Activated T-helper 2 cell treated with anti-CD3 and anti-CD28 coated beads, Interferon-gamma antibody, Interleukin-2, Interleukin-4, amounts not matched to agents 10 μg/mL and 5 μg/mL and 100 μg/mL, durations not matched to agents 14 hours and 24 hours and 36 hours (primary cell): ENCODE results near the gene ADCY9. TPM values are rescaled to one million over a fixed set of nuclear protein-coding genes. Genes with fewer than 3 reads are reported as not detected.
"Not testable (repeated sequence)": the region's sequence is repeated elsewhere in the genome, so short reads cannot be mapped to it uniquely, and the experiment has no call there.

Source experiments
- DNase-seq: peaks from one replicate; pipeline ENCODE4 v3.0.0; 2021; ENCODE audit warnings: low spot score
- H3K27ac Mint-ChIP-seq: one replicate; pipeline ENCODE4 v1.8.0; 2021; ENCODE audit warnings: mixed read lengths
- H3K27me3 Mint-ChIP-seq: one replicate; pipeline ENCODE4 v1.8.0; 2021; ENCODE audit warnings: low read depth, mixed read lengths
- H3K36me3 Mint-ChIP-seq: one replicate; pipeline ENCODE4 v1.8.0; 2021; ENCODE audit warnings: low read depth, mixed read lengths
- H3K4me1 Mint-ChIP-seq: one replicate; pipeline ENCODE4 v1.8.0; 2021; ENCODE audit warnings: low read depth, mixed read lengths
- H3K4me3 Mint-ChIP-seq: one replicate; pipeline ENCODE4 v1.8.0; 2021; ENCODE audit warnings: low read depth, mild to moderate bottlenecking, moderate library complexity, mixed read lengths
- H3K9me3 Mint-ChIP-seq: one replicate; pipeline ENCODE4 v1.8.0; 2021; ENCODE audit warnings: mixed read lengths
- intact Hi-C: fragments of 100-400 bp; cut with micrococcal nuclease; formaldehyde crosslinking; loops from one replicate; pipeline ENCODE4 v1.15.1; 2023
- total RNA-seq: library from RNA; stranded (reverse); gene quantifications from 2 replicates; pipeline ENCODE4 v1.2.3, GENCODE V29; 2022

Gene ADCY9
- total RNA-seq, 1 donor from 2014 or later, result 7.7 TPM

GRCh38 chr16:4086153-4086552 lies 30.1 kb downstream of the ADCY9 start:
- no peak overlapping the region for H3K4me3 Mint-ChIP-seq
- H3K9me3 Mint-ChIP-seq, result peaks cover 4% of the 10 kb centered on the region
- intact Hi-C loops, result no loop called here
- no peaks in the 10 kb centered on the region for H3K36me3 Mint-ChIP-seq
- H3K27ac Mint-ChIP-seq, result no peak overlapping the region
- H3K4me1 Mint-ChIP-seq, result peaks cover 16% of the 10 kb centered on the region
- no peaks in the 10 kb centered on the region for H3K27me3 Mint-ChIP-seq
- DNase-seq, result no peak

DNA sequence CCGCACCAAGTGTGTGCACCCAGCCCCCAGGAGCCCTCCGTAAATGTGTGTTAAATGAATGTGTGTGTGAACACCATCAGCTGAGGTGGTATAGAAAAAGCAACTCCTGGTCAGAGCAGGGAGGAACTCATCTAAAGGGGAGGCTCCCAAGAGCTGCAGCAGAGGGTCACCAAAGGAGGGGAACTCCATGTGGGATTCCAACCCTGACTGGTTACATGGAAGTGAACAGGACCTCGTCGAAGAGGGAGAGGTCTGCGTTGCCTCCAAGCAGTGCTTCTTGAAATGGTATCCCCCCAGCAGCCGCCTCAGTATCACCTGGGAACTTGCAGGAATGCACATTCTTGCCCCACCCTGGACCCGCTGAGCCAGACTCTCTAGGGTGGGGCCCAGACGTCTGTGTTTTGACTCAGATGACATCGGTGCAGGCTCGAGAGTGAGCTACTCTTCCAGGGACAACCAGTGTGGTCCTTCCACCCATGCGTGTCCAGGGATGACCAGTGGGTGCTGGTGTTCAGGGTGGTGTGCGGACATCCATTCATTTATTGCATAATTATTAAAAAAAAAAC lies 30.8 kb downstream of the ADCY9 start:
- no peaks in the 10 kb centered on the region for H3K36me3 Mint-ChIP-seq
- H3K4me1 Mint-ChIP-seq, result peaks cover 21% of the 10 kb centered on the region
- intact Hi-C loops, result no loop called here
- H3K4me3 Mint-ChIP-seq, result no peak overlapping the region
- no peaks in the 10 kb centered on the region for H3K27me3 Mint-ChIP-seq
- peaks cover 4% of the 10 kb centered on the region for H3K9me3 Mint-ChIP-seq
- H3K27ac Mint-ChIP-seq, result no peak overlapping the region
- no peak for DNase-seq

DNA sequence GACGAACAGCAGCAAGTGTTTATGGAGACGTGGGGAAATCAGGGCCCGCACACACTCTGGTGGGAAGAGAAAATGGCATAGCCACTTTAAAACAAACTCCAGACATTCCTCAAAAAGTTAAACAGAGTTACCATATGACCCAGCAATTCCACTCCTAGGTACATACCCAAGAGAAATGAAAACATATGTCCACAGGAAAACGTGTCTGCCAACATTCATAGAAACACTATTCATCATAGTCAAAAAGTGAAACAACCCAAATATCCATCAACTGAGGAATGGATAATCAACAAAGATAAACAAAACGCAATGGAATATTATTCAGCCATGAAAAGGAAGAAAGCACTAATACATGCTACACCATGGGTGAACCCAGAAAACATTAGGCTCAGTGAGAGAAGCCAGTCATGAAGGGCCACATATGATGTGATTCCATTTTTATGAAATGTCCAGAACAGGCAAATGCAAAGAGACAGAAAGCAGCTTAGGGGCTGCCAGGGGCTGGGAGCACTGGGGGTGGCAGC lies 32.8 kb downstream of the ADCY9 start:
- peaks cover 4% of the 10 kb centered on the region for H3K9me3 Mint-ChIP-seq
- no peaks in the 10 kb centered on the region for H3K27me3 Mint-ChIP-seq
- no peak overlapping the region for H3K27ac Mint-ChIP-seq
- no peak for DNase-seq
- H3K4me3 Mint-ChIP-seq, result no peak overlapping the region
- intact Hi-C loops, result no loop called here
- H3K36me3 Mint-ChIP-seq, result peaks cover 4% of the 10 kb centered on the region
- H3K4me1 Mint-ChIP-seq, result peaks cover 21% of the 10 kb centered on the region

GRCh38 chr16:4082474-4083044 lies 33.7 kb downstream of the ADCY9 start:
- no peaks in the 10 kb centered on the region for H3K27me3 Mint-ChIP-seq
- DNase-seq, result no peak
- H3K36me3 Mint-ChIP-seq, result peaks cover 4% of the 10 kb centered on the region
- H3K27ac Mint-ChIP-seq, result no peak overlapping the region
- H3K4me3 Mint-ChIP-seq, result no peak overlapping the region
- peaks cover 21% of the 10 kb centered on the region for H3K4me1 Mint-ChIP-seq
- peaks cover 4% of the 10 kb centered on the region for H3K9me3 Mint-ChIP-seq
- intact Hi-C loops, result no loop called here

GRCh38 chr16:4081521-4082021 lies 34.7 kb downstream of the ADCY9 start:
- Mint-ChIP-seq H3K27me3 (no peaks in the 10 kb centered on the region), H3K36me3 (peaks cover 4% of the 10 kb centered on the region), H3K9me3 (peaks cover 4% of the 10 kb centered on the region), H3K27ac (no peak overlapping the region), H3K4me3 (peak overlapping the region; percentile 26), H3K4me1 (peaks cover 25% of the 10 kb centered on the region)
- intact Hi-C loops, result no loop called here
- DNase-seq, result no peak

DNA sequence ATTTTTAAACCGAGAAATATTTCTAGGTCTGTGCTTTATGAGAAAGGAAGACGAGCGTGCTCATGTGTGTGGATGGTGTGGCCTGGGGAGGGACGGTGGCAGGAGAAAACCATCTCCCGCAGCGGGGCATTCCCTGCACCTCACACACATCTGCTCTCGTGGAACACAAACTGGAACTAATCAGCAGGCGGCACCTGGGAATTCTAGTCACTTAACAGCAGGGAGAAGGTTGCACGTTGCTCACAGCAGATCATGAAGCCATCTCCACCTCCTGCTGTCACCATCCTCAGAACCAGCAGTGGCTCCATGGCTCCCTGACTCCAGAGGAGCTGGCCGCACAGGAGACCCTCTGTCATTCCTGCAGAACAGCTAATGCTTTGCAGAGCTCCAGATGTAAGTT lies 35.2 kb downstream of the ADCY9 start:
- H3K27ac Mint-ChIP-seq, result no peak overlapping the region
- peaks cover 4% of the 10 kb centered on the region for H3K9me3 Mint-ChIP-seq
- no peak for DNase-seq
- H3K36me3 Mint-ChIP-seq, result peaks cover 4% of the 10 kb centered on the region
- peaks cover 25% of the 10 kb centered on the region for H3K4me1 Mint-ChIP-seq
- intact Hi-C loops, result no loop called here
- no peak overlapping the region for H3K4me3 Mint-ChIP-seq
- H3K27me3 Mint-ChIP-seq, result no peaks in the 10 kb centered on the region

DNA sequence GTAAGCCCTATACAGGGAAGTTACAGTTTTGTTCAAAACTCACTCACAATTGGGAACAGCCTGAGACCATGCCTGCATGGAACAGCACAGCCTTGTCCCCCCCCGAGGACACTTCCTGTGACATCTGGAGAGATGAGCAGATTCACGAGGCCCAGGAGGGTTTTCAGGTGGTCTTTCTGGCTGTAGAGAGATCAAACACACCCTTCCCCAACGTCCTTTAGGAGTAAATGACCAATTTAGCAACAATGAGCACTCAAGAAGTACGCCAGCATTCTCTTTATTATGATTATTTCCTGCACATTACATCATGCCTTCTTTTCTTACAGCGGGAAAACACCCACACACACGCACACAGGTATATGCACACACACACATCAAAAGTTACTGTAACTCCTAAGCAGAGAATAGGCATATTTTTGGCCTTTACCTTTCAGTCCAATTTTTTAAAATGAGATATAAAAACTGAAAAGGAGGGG lies 39.0 kb downstream of the ADCY9 start:
- intact Hi-C loops, result no loop called here
- H3K4me1 Mint-ChIP-seq, result peaks cover 17% of the 10 kb centered on the region

GRCh38 chr16:4075534-4075933 lies 40.7 kb downstream of the ADCY9 start:
- Mint-ChIP-seq H3K27me3 (no peaks in the 10 kb centered on the region), H3K9me3 (no peaks in the 10 kb centered on the region), H3K36me3 (peaks cover 4% of the 10 kb centered on the region), H3K4me3 (no peak overlapping the region), H3K4me1 (peaks cover 4% of the 10 kb centered on the region), H3K27ac (no peak overlapping the region)
- no peak for DNase-seq
- intact Hi-C loops, result no loop called here

More for the DNA sequence above, 39.0 kb downstream of the ADCY9 start:
- no peak for DNase-seq
- no peak overlapping the region for H3K27ac Mint-ChIP-seq
- no peak overlapping the region for H3K4me3 Mint-ChIP-seq
- no peaks in the 10 kb centered on the region for H3K9me3 Mint-ChIP-seq
- peaks cover 4% of the 10 kb centered on the region for H3K36me3 Mint-ChIP-seq
- no peaks in the 10 kb centered on the region for H3K27me3 Mint-ChIP-seq

DNA sequence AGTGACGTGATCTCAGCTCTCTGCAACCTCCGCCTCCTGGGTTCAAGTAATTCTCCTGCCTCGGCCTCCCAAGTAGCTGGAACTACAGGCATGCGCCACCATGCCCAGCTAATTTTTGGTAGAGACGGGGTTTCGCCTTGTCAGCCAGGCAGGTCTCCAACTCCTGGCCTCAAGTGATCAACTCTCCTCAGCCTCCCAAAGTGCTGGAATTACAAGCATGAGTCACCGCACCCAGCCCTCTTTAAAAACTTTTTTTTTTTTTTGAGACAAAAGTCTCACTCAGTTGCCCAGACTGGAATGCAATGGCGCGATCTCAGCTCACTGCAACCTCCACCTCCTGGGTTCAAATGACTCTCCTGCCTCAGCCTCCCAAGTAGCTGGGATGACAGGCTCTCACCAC lies 43.1 kb downstream of the ADCY9 start:
- H3K4me1 Mint-ChIP-seq, H3K9me3 Mint-ChIP-seq, intact Hi-C loops: not testable (repeated sequence)

GRCh38 chr16:4071686-4072561 lies 44.3 kb downstream of the ADCY9 start:
- Mint-ChIP-seq H3K36me3 (no peaks in the 10 kb centered on the region), H3K4me3 (no peak overlapping the region), H3K9me3 (no peaks in the 10 kb centered on the region), H3K27me3 (peaks cover 2% of the 10 kb centered on the region), H3K27ac (no peak overlapping the region), H3K4me1 (no peaks in the 10 kb centered on the region)
- intact Hi-C loops, result no loop called here
- no peak for DNase-seq

More for the DNA sequence above, 43.1 kb downstream of the ADCY9 start:
- H3K27ac Mint-ChIP-seq, H3K4me3 Mint-ChIP-seq, H3K36me3 Mint-ChIP-seq, DNase-seq, H3K27me3 Mint-ChIP-seq: not testable (repeated sequence)

GRCh38 chr16:4070936-4071335 lies 45.3 kb downstream of the ADCY9 start:
- Mint-ChIP-seq H3K27me3 (peaks cover 2% of the 10 kb centered on the region), H3K36me3 (no peaks in the 10 kb centered on the region), H3K4me1 (peaks cover 2% of the 10 kb centered on the region), H3K4me3 (no peak overlapping the region), H3K27ac (no peak overlapping the region), H3K9me3 (no peaks in the 10 kb centered on the region)
- intact Hi-C loops, result no loop called here
- no peak for DNase-seq

- intact Hi-C loops, result no loop called here
- H3K27me3 Mint-ChIP-seq, result peaks cover 2% of the 10 kb centered on the region
- no peak overlapping the region for H3K4me3 Mint-ChIP-seq
- H3K4me1 Mint-ChIP-seq, result peaks cover 7% of the 10 kb centered on the region
- peaks cover 17% of the 10 kb centered on the region for H3K36me3 Mint-ChIP-seq
- peaks cover 20% of the 10 kb centered on the region for H3K9me3 Mint-ChIP-seq
- H3K27ac Mint-ChIP-seq, result no peak overlapping the region
- no peak for DNase-seq
Measured at GRCh38 chr16:4067262-4068001, 48.8 kb downstream of the ADCY9 start.
